H1 (cell line): Measurements from ENCODE around the gene KCNMB2. TPM values are rescaled to one million over a fixed set of nuclear protein-coding genes. Genes with fewer than 3 reads are reported as not detected.

ENCODE experiments used
- CTCF ChIA-PET: fragments of 300-600 bp; sonication (Branson Sonifier 250); formaldehyde crosslinking; loops from one replicate; lab custom pipeline; 2021; ENCODE audit not compliant: partially characterized antibody; lab: Charles Lee
- POLR2A ChIA-PET: fragments of 300-600 bp; sonication (Branson Sonifier 250); formaldehyde crosslinking; loops from one replicate; lab custom pipeline; 2021; ENCODE audit warnings: inconsistent platforms; ENCODE audit not compliant: partially characterized antibody; lab: Charles Lee
- DNase-seq, 2 experiments: peaks; one replicate each; pipeline versions ENCODE4 v3.0.0 to v3.0.0-alpha.2; 2010 to 2022; ENCODE audit warnings: low spot score in 2 of 2, low read depth in 1 of 2, mixed read lengths in 1 of 2
- FAIRE-seq: peaks from 2 replicates; lab custom pipeline; 2011; peaks lifted over from hg19 to GRCh38; lab: Jason Lieb, UNC
- H2AFZ ChIP-seq: 2 replicates; pipeline ENCODE4 v1.8.1; 2012; ENCODE audit warnings: low read length, inconsistent platforms
- H2AK5ac ChIP-seq: 2 replicates; pipeline ENCODE4 v1.6.1; 2013; ENCODE audit warnings: low read depth, low read length
- H2BK120ac ChIP-seq: replicated peaks from 2 replicates; pipeline ENCODE3; 2013; ENCODE audit warnings: low read depth, low read length, inconsistent platforms
- H2BK12ac ChIP-seq: 2 replicates; pipeline ENCODE4 v1.6.1; 2013; ENCODE audit warnings: low read depth, low read length
- H2BK15ac ChIP-seq: 2 replicates; pipeline ENCODE4 v1.6.1; 2013; ENCODE audit warnings: low read length
- H2BK20ac ChIP-seq: 2 replicates; pipeline ENCODE4 v1.6.1; 2013; ENCODE audit warnings: low read length
- H2BK5ac ChIP-seq: 2 replicates; pipeline ENCODE4 v1.6.1; 2013; ENCODE audit warnings: low read depth, low read length
- H3K14ac ChIP-seq: 2 replicates; pipeline ENCODE4 v1.6.1; 2013; ENCODE audit warnings: inconsistent platforms; ENCODE audit not compliant: insufficient read length
- H3K18ac ChIP-seq: 2 replicates; pipeline ENCODE4 v1.6.1; 2013; ENCODE audit warnings: low read length; ENCODE audit errors: extremely low read depth
- H3K23ac ChIP-seq: 2 replicates; pipeline ENCODE4 v1.6.1; 2013; ENCODE audit warnings: inconsistent platforms; ENCODE audit not compliant: insufficient read length
- H3K23me2 ChIP-seq: 2 replicates; pipeline ENCODE4 v1.6.1; 2013; ENCODE audit warnings: low read depth, low read length
- H3K27ac ChIP-seq: 2 replicates; pipeline ENCODE4 v1.6.1; 2011; ENCODE audit warnings: low read depth, low read length, inconsistent platforms
- H3K27me3 ChIP-seq, 4 experiments: replicated peaks in 1 of 4; 1 replicate in 1 of 4; 2 replicates in 3 of 4; pipeline versions ENCODE4 v1.6.1 to v1.8.1; 2011 to 2013; ENCODE audit warnings: low read length in 3 of 4, mild to moderate bottlenecking in 3 of 4, inconsistent platforms in 2 of 4, mixed read lengths in 2 of 4, moderate library complexity in 1 of 4; ENCODE audit not compliant: control insufficient read depth in 3 of 4, insufficient read depth in 3 of 4; ENCODE audit errors: extremely low read depth in 1 of 4
- H3K36me3 ChIP-seq, 4 experiments: 2 replicates each; pipeline versions ENCODE4 v1.6.1 to v1.8.1; 2011 to 2013; ENCODE audit warnings: mild to moderate bottlenecking in 4 of 4, low read length in 3 of 4, moderate library complexity in 2 of 4, control low read depth in 1 of 4, inconsistent platforms in 1 of 4; ENCODE audit not compliant: insufficient read depth in 4 of 4, control insufficient read depth in 2 of 4
- H3K4ac ChIP-seq: replicated peaks from 2 replicates; pipeline ENCODE3; 2013; ENCODE audit warnings: low read length, low read depth, mixed read lengths, inconsistent platforms; ENCODE audit not compliant: insufficient read length
- H3K4me1 ChIP-seq, 4 experiments: replicated peaks in 1 of 4; 1 replicate in 1 of 4; 2 replicates in 3 of 4; pipeline versions ENCODE4 v1.6.1 to v1.8.1; 2011 to 2013; ENCODE audit warnings: low read length in 3 of 4, inconsistent platforms in 2 of 4, mixed read lengths in 1 of 4; ENCODE audit not compliant: insufficient read depth in 4 of 4, control insufficient read depth in 3 of 4
- H3K4me2 ChIP-seq, 2 experiments: 2 replicates each; pipeline versions ENCODE4 v1.6.1 to v1.8.1; 2011 to 2013; ENCODE audit warnings: low read depth in 2 of 2, low read length in 2 of 2, control low read depth in 1 of 2, inconsistent platforms in 1 of 2, mild to moderate bottlenecking in 1 of 2; ENCODE audit not compliant: insufficient read depth in 1 of 2
- H3K4me3 ChIP-seq, 4 experiments: fragments of 200-600, 300-600 bp in 1 of 4; sonication (generic), shearing (Covaris generic), sonication (Bioruptor Twin) in 1 of 4; 2 replicates each; pipeline versions ENCODE4 v1.5.1 to v1.8.1; 2011 to 2016; ENCODE audit warnings: low read length in 4 of 4, low read depth in 3 of 4, control low read depth in 2 of 4, inconsistent platforms in 2 of 4, mild to moderate bottlenecking in 2 of 4, mixed read lengths in 1 of 4, moderate library complexity in 1 of 4; ENCODE audit not compliant: insufficient read depth in 2 of 4; ENCODE audit errors: extremely low read depth in 1 of 4
- H3K56ac ChIP-seq: replicated peaks from 2 replicates; pipeline ENCODE3; 2013; ENCODE audit warnings: low read depth, mild to moderate bottlenecking, mixed read lengths, low read length, inconsistent platforms; ENCODE audit not compliant: insufficient read length
- H3K79me1 ChIP-seq: 2 replicates; pipeline ENCODE4 v1.6.1; 2013; ENCODE audit warnings: low read depth, low read length, control low read depth
- H3K79me2 ChIP-seq, 2 experiments: 2 replicates each; pipeline versions ENCODE4 v1.6.1 to v1.8.1; 2012 to 2013; ENCODE audit warnings: low read length in 2 of 2, mild to moderate bottlenecking in 2 of 2, inconsistent platforms in 1 of 2; ENCODE audit not compliant: insufficient read depth in 2 of 2, control insufficient read depth in 1 of 2
- H3K9ac ChIP-seq, 4 experiments: replicated peaks in 1 of 4; 1 replicate in 1 of 4; 2 replicates in 3 of 4; pipeline versions ENCODE4 v1.6.1 to v1.8.1; 2011 to 2013; ENCODE audit warnings: low read depth in 3 of 4, low read length in 3 of 4, control low read depth in 2 of 4, mild to moderate bottlenecking in 2 of 4, moderate library complexity in 2 of 4, inconsistent platforms in 1 of 4; ENCODE audit errors: extremely low read depth in 1 of 4
- H3K9me3 ChIP-seq, 2 experiments: 2 replicates each; pipeline versions ENCODE4 v1.6.1 to v1.8.1; 2012 to 2013; ENCODE audit warnings: mild to moderate bottlenecking in 2 of 2, moderate library complexity in 2 of 2, control low read depth in 1 of 2, inconsistent platforms in 1 of 2, low read depth in 1 of 2, low read length in 1 of 2, mixed read lengths in 1 of 2; ENCODE audit not compliant: insufficient read depth in 2 of 2
- H4K20me1 ChIP-seq, 2 experiments: replicated peaks in 1 of 2; 2 replicates each; pipeline versions ENCODE3 to v1.8.1; 2011 to 2013; ENCODE audit warnings: inconsistent platforms in 2 of 2, low read length in 2 of 2, mild to moderate bottlenecking in 1 of 2; ENCODE audit not compliant: insufficient read depth in 2 of 2, control insufficient read depth in 1 of 2
- H4K5ac ChIP-seq: 2 replicates; pipeline ENCODE4 v1.6.1; 2013; ENCODE audit warnings: low read length, low read depth, mixed read lengths, inconsistent platforms; ENCODE audit not compliant: insufficient read length
- H4K8ac ChIP-seq: 2 replicates; pipeline ENCODE4 v1.8.0; 2013; ENCODE audit warnings: mild to moderate bottlenecking, moderate library complexity, low read length, inconsistent platforms; ENCODE audit not compliant: insufficient read depth; ENCODE audit errors: extremely low read depth
- H4K91ac ChIP-seq: replicated peaks from 2 replicates; pipeline ENCODE3; 2013; ENCODE audit warnings: low read length, mixed read lengths, inconsistent platforms; ENCODE audit not compliant: insufficient read length
- BRCA1 ChIP-seq: IDR thresholded peaks from 2 replicates; pipeline ENCODE4 v1.6.1; 2012; ENCODE audit warnings: low read depth, low read length, improper control_type of control experiment
- HDAC6 ChIP-seq: IDR thresholded peaks from one replicate; pipeline ENCODE4 v1.7.1; 2012; ENCODE audit warnings: low read depth, mild to moderate bottlenecking, inconsistent platforms, low read length, moderate library complexity
- KDM1A ChIP-seq: fragments of 200-600, 300-600 bp; sonication (generic); IDR thresholded peaks from 2 replicates; pipeline ENCODE4 v1.7.1; 2016; ENCODE audit warnings: mild to moderate bottlenecking, low read length, borderline replicate concordance
- MAFK ChIP-seq: IDR thresholded peaks from 2 replicates; pipeline ENCODE4 v1.6.1; 2012; ENCODE audit warnings: low read depth, mild to moderate bottlenecking, improper control_type of control experiment, low read length
- RAD21 ChIP-seq, 2 experiments: IDR thresholded peaks in 1 of 2; conservative IDR thresholded peaks in 1 of 2; 2 replicates each; pipeline ENCODE4 v1.6.1; 2011; ENCODE audit warnings: low read depth in 2 of 2, low read length in 2 of 2, improper control_type of control experiment in 1 of 2, inconsistent platforms in 1 of 2, mild to moderate bottlenecking in 1 of 2, moderate library complexity in 1 of 2
- RNF2 ChIP-seq: fragments of 200-900, 300-1000 bp; sonication (generic); IDR thresholded peaks from 2 replicates; pipeline ENCODE4 v1.7.1; 2016; ENCODE audit warnings: borderline replicate concordance, low read depth, mild to moderate bottlenecking, antibody characterized with exemption, low read length; ENCODE audit not compliant: poor library complexity, severe bottlenecking; ENCODE audit errors: missing control alignments
- WGBS, 2 experiments: shearing (Covaris generic) in 1 of 2; methylation state at CpG; one replicate each; pipeline versions ENCODE4 v1.1.6 to v1.1.7; 2013 to 2015; ENCODE audit warnings: low lambda C conversion rate in 2 of 2, mixed read lengths in 2 of 2, inconsistent platforms in 1 of 2, low coverage in 1 of 2, missing lambda C conversion rate in 1 of 2; ENCODE audit not compliant: insufficient replicate concordance in 2 of 2, insufficient coverage in 1 of 2, insufficient read length in 1 of 2; ENCODE audit errors: extremely low coverage in 1 of 2, missing lambda C conversion rate in 1 of 2; 5-methylcytosine and 5-hydroxymethylcytosine counted together
- polyA plus RNA-seq, 7 experiments: library from polyadenylated mRNA; depleted of rRNA in 3 of 7; stranded (reverse) in 5 of 7; unstranded in 2 of 7; fragments of >200 nt in 5 of 7; fragments of 200-250 nt in 2 of 7; gene quantifications; 1 replicate in 5 of 7; 2 replicates in 1 of 7; 4 replicates in 1 of 7; pipeline versions ENCODE4 v1.2.1 to v1.2.3, GENCODE V29; 2011 to 2013; ENCODE audit warnings: missing spikeins in 2 of 7, mixed read lengths in 2 of 7
- total RNA-seq: library from RNA; stranded (reverse); fragmentation: NEBNext Ultra II Directional; extraction: Animal tissue kit (Norgen Biotek cat#: 25700); gene quantifications from 2 replicates; pipeline ENCODE4 v1.2.1, GENCODE V29; 2021

The KCNMB2 gene
- total and polyA plus RNA-seq, 2 of the 8 experiments (the other 6 are each of a cell fraction or from before 2014, with no cell fraction given): not detected

- H3K4me1 ChIP-seq: no peaks in the 10 kb centered on the region
- WGBS, 2 experiments: 97% methylated on average over 5 of the region's 5 CpGs; no CpG with 5 or more reads in 1 of the 2 experiments
- no peak overlapping the region for H2BK120ac ChIP-seq
- H3K14ac ChIP-seq: no peak overlapping the region
- TF ChIP-seq RAD21 (IDR thresholded peaks at IDR 0.05 in 1 of 2, conservative IDR thresholded peaks at IDR 0.05 in 1 of 2; ENCODE audit: low read depth in 2 of 2, low read length in 2 of 2) (no peak), RNF2 (no peak), KDM1A (no peak), BRCA1 (no peak), MAFK (no peak), HDAC6 (no peak)
- H2BK12ac ChIP-seq: no peak overlapping the region
- no peak overlapping the region for H2BK5ac ChIP-seq
- H3K18ac ChIP-seq: no peak overlapping the region
- H2AFZ ChIP-seq: no peak overlapping the region
- FAIRE-seq (no peak), DNase-seq (no peak)
- no peaks in the 10 kb centered on the region for H3K79me1 ChIP-seq
- no peak overlapping the region for H3K4ac ChIP-seq
- H2BK15ac ChIP-seq: no peak overlapping the region
- H3K27me3 ChIP-seq: no peaks in the 10 kb centered on the region
- no peaks in the 10 kb centered on the region for H4K20me1 ChIP-seq
- ChIA-PET CTCF (no interaction called here), POLR2A (no interaction called here)
- no peak overlapping the region for H4K91ac ChIP-seq
- H3K27ac ChIP-seq: no peak overlapping the region
- no peak overlapping the region for H4K5ac ChIP-seq
- H3K79me2 ChIP-seq: no peaks in the 10 kb centered on the region
- H3K23ac ChIP-seq: no peak overlapping the region
- H2BK20ac ChIP-seq: no peak overlapping the region
- no peak overlapping the region for H3K56ac ChIP-seq
- no peak overlapping the region for H4K8ac ChIP-seq
- H3K4me2 ChIP-seq: no peak overlapping the region
- no peak overlapping the region for H2AK5ac ChIP-seq
- no peaks in the 10 kb centered on the region for H3K36me3 ChIP-seq
- H3K9me3 ChIP-seq: no peaks in the 10 kb centered on the region
- H3K9ac ChIP-seq: no peak overlapping the region
- no peaks in the 10 kb centered on the region for H3K23me2 ChIP-seq
- no peak overlapping the region for H3K4me3 ChIP-seq
These were observed 23.6 kb upstream of the KCNMB2 start for GRCh38 chr3:178512647-178513046.
